Mucosa of descending colon (tissue), 3 donors: Measurements from ENCODE around the gene TNFRSF4. TPM values are rescaled to one million over a fixed set of nuclear protein-coding genes. Genes with fewer than 3 reads are reported as not detected.

Source experiments
- ATAC-seq: fragments of 200-7000 bp; cut with Tn5 transposase; one replicate; pipeline ENCODE4 v1.9.1; 2020; ENCODE audit warnings: mild to moderate bottlenecking, moderate library complexity
- DNase-seq, 3 donors: peaks; one replicate each; pipeline ENCODE4 v3.0.0-alpha.2; 2020
- H3K36me3 ChIP-seq: fragments of 200-600 bp; one replicate; pipeline ENCODE4 v1.8.0; 2021; ENCODE audit warnings: low read depth, mild to moderate bottlenecking
- H3K4me1 ChIP-seq: fragments of 200-600 bp; one replicate; pipeline ENCODE4 v1.8.0; 2021; ENCODE audit warnings: low read depth, mild to moderate bottlenecking
- H3K4me3 ChIP-seq: fragments of 200-600 bp; one replicate; pipeline ENCODE4 v1.8.0; 2021; ENCODE audit warnings: mild to moderate bottlenecking
- H3K9me3 ChIP-seq: fragments of 200-600 bp; one replicate; pipeline ENCODE4 v1.8.0; 2021; ENCODE audit warnings: mild to moderate bottlenecking
- CTCF ChIP-seq: fragments of 200-600 bp; IDR thresholded peaks from one replicate; pipeline ENCODE4 v1.8.0; 2022; ENCODE audit warnings: antibody characterized with exemption, mild to moderate bottlenecking
- intact Hi-C, 2 donors: fragments of 100-400 bp; cut with DNase I in 1 of 2; cut with micrococcal nuclease in 1 of 2; formaldehyde crosslinking; loops; one replicate each; pipeline versions ENCODE4 v1.11.0 to v1.11.1; 2022; cut with DNase I, micrococcal nuclease
- total RNA-seq, 3 donors: library from RNA; stranded (reverse); fragmentation: NEBNext Ultra II Directional in 2 of 3; extraction: Animal tissue kit (Norgen Biotek cat#: 25700) in 2 of 3; gene quantifications; one replicate each; pipeline versions ENCODE4 v1.2.1 to v1.2.4, GENCODE V29; 2021 to 2023
- donor health status: DM: no; HTN: no; CAD: no; lungs with moderate emphysema.
- donor health status: DM: no; HTN: no; CAD: no.
- donor health status: DM: no; HTN: yes; CAD: no.

Gene TNFRSF4
- total RNA-seq, 3 donors from 2014 or later, result 0.69 to 1.2 (median 0.80) TPM

GRCh38 chr1:1189111-1189510 lies 24.8 kb downstream of the TNFRSF4 start:
- Histone ChIP-seq H3K4me3 (no peak overlapping the region), H3K36me3 (no peaks in the 10 kb centered on the region), H3K9me3 (no peaks in the 10 kb centered on the region), H3K4me1 (no peaks in the 10 kb centered on the region)
- DNase-seq (no peak), ATAC-seq (no peak)
- intact Hi-C loops, result no loop called here
- no peak for TF ChIP-seq CTCF

GRCh38 chr1:1187938-1188337 lies 26.0 kb downstream of the TNFRSF4 start:
- TF ChIP-seq CTCF, result no peak
- Histone ChIP-seq H3K4me3 (no peak overlapping the region), H3K4me1 (no peaks in the 10 kb centered on the region), H3K9me3 (no peaks in the 10 kb centered on the region), H3K36me3 (no peaks in the 10 kb centered on the region)
- ATAC-seq, result no peak
- intact Hi-C loops, result no loop called here
- DNase-seq, result no peak

GRCh38 chr1:1185101-1185765 lies 28.7 kb downstream of the TNFRSF4 start:
- Histone ChIP-seq H3K9me3 (no peaks in the 10 kb centered on the region), H3K4me1 (no peaks in the 10 kb centered on the region), H3K4me3 (no peak overlapping the region), H3K36me3 (no peaks in the 10 kb centered on the region)
- DNase-seq (peak in 2 of 3 donors; percentile 20 to 48), ATAC-seq (no peak)
- intact Hi-C loops, result no loop called here
- no peak for TF ChIP-seq CTCF

- ATAC-seq (no peak), DNase-seq (peak in 1 of 3 donors; percentile 17)
- H3K36me3 ChIP-seq, result no peaks in the 10 kb centered on the region
- intact Hi-C loops, result no loop called here
- H3K4me1 ChIP-seq, result no peaks in the 10 kb centered on the region
- TF ChIP-seq CTCF, result no peak
- H3K9me3 ChIP-seq, result no peaks in the 10 kb centered on the region
- H3K4me3 ChIP-seq, result no peak overlapping the region
Measured at GRCh38 chr1:1183833-1184775, 29.8 kb downstream of the TNFRSF4 start.

- no peaks in the 10 kb centered on the region for H3K4me1 ChIP-seq
- DNase-seq, result peak in 2 of 3 donors; percentile 18 to 38
- intact Hi-C loops, result no loop called here
- no peak overlapping the region for H3K4me3 ChIP-seq
- no peak for ATAC-seq
- no peaks in the 10 kb centered on the region for H3K9me3 ChIP-seq
- H3K36me3 ChIP-seq, result no peaks in the 10 kb centered on the region
- TF ChIP-seq CTCF, result no peak
Measured at GRCh38 chr1:1183221-1183747, 30.7 kb downstream of the TNFRSF4 start.
